Ovary (tissue), 9 donors: ENCODE measurements around the gene HMCES. TPM values are rescaled to one million over a fixed set of nuclear protein-coding genes. Genes with fewer than 3 reads are reported as not detected.

Source experiments
- DNase-seq, 5 donors: peaks; one replicate each; pipeline ENCODE4 v3.0.0-alpha.2; 2019 to 2020
- H3K27ac ChIP-seq, 2 donors: fragments of 200-600 bp; one replicate each; pipeline versions ENCODE4 v1.5.1 to v1.8.0; 2019 to 2022
- H3K27me3 ChIP-seq: fragments of 200-600 bp; one replicate; pipeline ENCODE4 v1.8.0; 2022
- H3K36me3 ChIP-seq: fragments of 200-600 bp; sonication (generic); one replicate; pipeline ENCODE4 v1.5.1; 2019
- H3K4me1 ChIP-seq: one replicate; pipeline ENCODE4 v1.8.1; 2013; ENCODE audit warnings: mild to moderate bottlenecking, moderate library complexity; ENCODE audit not compliant: insufficient read depth
- H3K4me3 ChIP-seq: fragments of 200-600 bp; sonication (generic); one replicate; pipeline ENCODE4 v1.5.1; 2017
- H3K9me3 ChIP-seq, 2 donors: fragments of 200-600 bp in 1 of 2; sonication (generic) in 1 of 2; one replicate each; pipeline versions ENCODE4 v1.5.1 to v1.8.1; 2013 to 2019; ENCODE audit warnings: mild to moderate bottlenecking in 1 of 2, moderate library complexity in 1 of 2
- EP300 ChIP-seq: sonication (generic); formaldehyde crosslinking; IDR thresholded peaks from one replicate; pipeline ENCODE4 v1.6.1; 2017; ENCODE audit warnings: antibody characterized with exemption
- POLR2A ChIP-seq: fragments of 450-650 bp; IDR thresholded peaks from one replicate; pipeline ENCODE4 v1.6.1; 2017; ENCODE audit warnings: antibody characterized with exemption, mild to moderate bottlenecking, moderate library complexity
- WGBS, 3 donors: extraction: QIAGEN DNeasy Blood & Tissue Kit in 1 of 3; methylation state at CpG; one replicate each; pipeline versions ENCODE4 v1.1.5 to v1.1.7; 2013 to 2017; 5-methylcytosine and 5-hydroxymethylcytosine counted together
- intact Hi-C, 4 donors: fragments of 100-400 bp; cut with DNase I; formaldehyde crosslinking; loops; one replicate each; pipeline versions ENCODE4 v1.11.0 to v1.15.1; 2022 to 2023
- polyA plus RNA-seq, 2 donors: library from polyadenylated mRNA; stranded (reverse); fragments of 200-250 nt in 1 of 2; fragments of 350-450 nt in 1 of 2; fragmentation: Illumina TruSeq in 1 of 2; extraction: RNeasy Lipid Tissue Mini Kit (QIAGEN cat#74804) in 1 of 2; gene quantifications; one replicate each; pipeline ENCODE4 v1.2.3, GENCODE V29; 2013 to 2014
- total RNA-seq, 7 donors: library from RNA; depleted of rRNA in 2 of 7; stranded (reverse); fragments of >200 nt in 2 of 7; fragmentation: NEBNext Ultra II Directional in 3 of 7; extraction: Animal tissue kit (Norgen Biotek cat#: 25700) in 3 of 7; gene quantifications; one replicate each; pipeline versions ENCODE4 v1.1.0 to v1.2.4, GENCODE V29; 2016 to 2023
- TF ChIP-seq, protein P1 (sequence below), 3 donors: fragments of 450-650 bp in 2 of 3; fragments of 200-600 bp in 1 of 3; IDR thresholded peaks; one replicate each; pipeline versions ENCODE4 v1.5.1 to v1.8.0; 2016 to 2022; ENCODE audit warnings: antibody characterized with exemption in 3 of 3, mild to moderate bottlenecking in 1 of 3
- donor health status: DM: no; HTN: no; CAD: no; lungs with moderate emphysema.
- donor health status: DM: no; HTN: no; CAD: no.
- donor health status: Bipolar disorder and iron deficiency.
- donor health status: DM: yes; HTN: yes; CAD: no.
- donor health status: DM: no; HTN: no; CAD: no.
- donor health status: DM: yes; HTN: yes; CAD: no.

Gene HMCES
- total and polyA plus RNA-seq, 9 donors, result 15.5 to 44.5 (median 35.2) TPM

DNA sequence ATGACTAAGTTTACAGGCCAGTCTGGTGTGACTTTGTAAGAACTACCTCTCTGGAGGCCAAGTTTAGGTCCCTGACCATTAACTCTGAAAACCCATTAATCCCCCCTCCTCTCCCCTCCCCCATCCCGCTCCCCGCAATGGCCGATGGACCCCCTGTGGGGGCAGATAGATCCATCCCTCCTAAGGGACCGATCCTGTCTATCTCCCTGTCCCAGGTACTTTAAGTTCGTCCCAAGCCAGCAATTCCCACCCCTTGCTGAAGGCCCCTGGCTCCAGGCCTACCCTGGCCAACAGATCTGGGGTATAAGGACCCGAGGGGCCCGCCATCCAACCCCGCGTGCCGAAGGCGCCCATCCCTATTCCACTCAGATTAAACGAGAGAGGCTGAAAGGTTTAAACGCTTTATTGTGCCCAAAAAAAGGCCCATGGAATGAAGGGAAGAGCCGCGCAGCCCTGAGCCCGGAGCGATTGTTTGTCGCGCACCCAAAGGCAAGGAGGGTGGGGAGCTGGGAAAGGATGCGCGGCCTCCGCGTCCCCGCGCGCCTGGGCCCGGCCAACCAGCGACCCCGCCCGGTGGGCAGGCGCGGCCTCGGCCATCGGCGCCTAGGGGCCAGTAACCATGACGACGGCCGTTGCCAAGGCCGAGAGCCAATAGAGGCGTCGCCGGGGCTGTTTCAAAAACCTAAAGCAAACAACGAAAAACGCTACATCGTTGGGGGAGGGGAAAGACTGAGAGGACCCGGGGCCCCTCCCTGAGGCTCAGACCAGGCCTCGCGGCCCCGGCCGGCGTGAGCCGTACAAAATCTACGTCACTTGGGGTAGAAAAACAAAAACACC lies 35.9 kb downstream of the HMCES start:
- 1% methylated on average over 50 to 53 of the region's 53 CpGs for WGBS, 3 donors
- Histone ChIP-seq H3K4me3 (peak overlapping the region; percentile 63), H3K27ac (peak overlapping the region; percentile 87 to 90), H3K9me3 (no peaks in the 10 kb centered on the region), H3K36me3 (no peaks in the 10 kb centered on the region), H3K27me3 (no peaks in the 10 kb centered on the region), H3K4me1 (peaks cover 8% of the 10 kb centered on the region)
- TF ChIP-seq, protein P1, sequence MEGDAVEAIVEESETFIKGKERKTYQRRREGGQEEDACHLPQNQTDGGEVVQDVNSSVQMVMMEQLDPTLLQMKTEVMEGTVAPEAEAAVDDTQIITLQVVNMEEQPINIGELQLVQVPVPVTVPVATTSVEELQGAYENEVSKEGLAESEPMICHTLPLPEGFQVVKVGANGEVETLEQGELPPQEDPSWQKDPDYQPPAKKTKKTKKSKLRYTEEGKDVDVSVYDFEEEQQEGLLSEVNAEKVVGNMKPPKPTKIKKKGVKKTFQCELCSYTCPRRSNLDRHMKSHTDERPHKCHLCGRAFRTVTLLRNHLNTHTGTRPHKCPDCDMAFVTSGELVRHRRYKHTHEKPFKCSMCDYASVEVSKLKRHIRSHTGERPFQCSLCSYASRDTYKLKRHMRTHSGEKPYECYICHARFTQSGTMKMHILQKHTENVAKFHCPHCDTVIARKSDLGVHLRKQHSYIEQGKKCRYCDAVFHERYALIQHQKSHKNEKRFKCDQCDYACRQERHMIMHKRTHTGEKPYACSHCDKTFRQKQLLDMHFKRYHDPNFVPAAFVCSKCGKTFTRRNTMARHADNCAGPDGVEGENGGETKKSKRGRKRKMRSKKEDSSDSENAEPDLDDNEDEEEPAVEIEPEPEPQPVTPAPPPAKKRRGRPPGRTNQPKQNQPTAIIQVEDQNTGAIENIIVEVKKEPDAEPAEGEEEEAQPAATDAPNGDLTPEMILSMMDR (IDR thresholded peaks at IDR 0.05), result peak in 1 of 3 donors; percentile 18
- no peak for TF ChIP-seq EP300
- TF ChIP-seq POLR2A, result peak; percentile 40
- peak; percentile 88 to 94 (median 92) for DNase-seq
- intact Hi-C loops, result loop anchor here in 3 of 4 donors (1.0 to 10.0 kb wide), 5 partner anchors 35 to 130 kb away; partner anchors contain the start of genes HMCES (in 2 of the 3), CNBP (in 1 of the 3) and MBD4 (in 1 of the 3)

DNA sequence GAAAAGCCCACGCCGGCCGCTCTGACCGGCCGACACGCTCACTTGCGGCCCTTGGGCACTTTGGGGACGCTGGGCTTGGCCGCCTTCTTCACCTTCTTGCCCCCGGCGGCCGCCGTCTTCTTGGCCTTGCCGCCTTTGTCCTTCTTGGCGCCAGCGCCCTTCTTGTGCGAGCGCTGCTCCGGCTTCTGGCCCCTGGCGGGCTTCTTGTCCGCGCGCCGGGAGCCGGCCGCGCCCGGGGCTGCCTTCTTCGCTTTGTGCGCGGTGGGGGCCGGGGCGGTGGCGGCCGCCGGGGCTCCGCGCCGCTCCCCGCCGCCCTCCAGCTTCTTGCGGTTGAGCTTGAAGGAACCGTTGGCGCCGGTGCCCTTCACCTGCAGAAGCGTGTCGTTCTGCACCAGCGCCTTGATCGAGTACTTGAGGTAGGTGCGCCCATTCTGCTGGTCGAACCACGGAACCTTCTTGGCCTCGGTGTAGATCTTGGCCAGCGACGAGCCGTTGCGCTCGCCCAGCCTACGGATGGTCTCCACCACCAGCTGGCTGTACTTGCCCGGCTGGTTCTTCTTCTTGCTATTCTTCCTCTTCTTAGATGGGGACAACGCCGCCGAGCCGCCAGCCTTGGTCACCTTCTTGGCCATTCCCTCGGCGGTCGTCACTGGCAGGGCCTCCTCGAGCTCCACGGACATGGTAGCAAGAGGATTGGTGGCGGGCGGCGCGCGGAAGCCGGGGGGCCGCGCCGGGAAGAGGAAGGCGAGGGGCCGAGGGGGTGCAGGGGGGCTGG lies 36.7 kb downstream of the HMCES start:
- no peaks in the 10 kb centered on the region for H3K9me3 ChIP-seq
- peak overlapping the region; percentile 63 for H3K4me3 ChIP-seq
- H3K36me3 ChIP-seq, result no peaks in the 10 kb centered on the region
- no peaks in the 10 kb centered on the region for H3K27me3 ChIP-seq
- TF ChIP-seq, protein P1 (IDR thresholded peaks at IDR 0.05), result no peak
- TF ChIP-seq POLR2A (no peak), EP300 (no peak)
- H3K4me1 ChIP-seq, result peaks cover 8% of the 10 kb centered on the region
- H3K27ac ChIP-seq, result peak overlapping the region; percentile 87 to 90
- 0 to 1% (median 1%) methylated on average over 74 to 80 of the region's 80 CpGs for WGBS, 3 donors
- DNase-seq, result peak in 4 of 5 donors; percentile 60 to 67 (median 64)
- intact Hi-C loops, result loop anchor here in 3 of 4 donors (1.0 to 10.0 kb wide), 5 partner anchors 36 to 131 kb away; partner anchors contain the start of genes HMCES (in 2 of the 3), CNBP (in 1 of the 3) and MBD4 (in 1 of the 3)

DNA sequence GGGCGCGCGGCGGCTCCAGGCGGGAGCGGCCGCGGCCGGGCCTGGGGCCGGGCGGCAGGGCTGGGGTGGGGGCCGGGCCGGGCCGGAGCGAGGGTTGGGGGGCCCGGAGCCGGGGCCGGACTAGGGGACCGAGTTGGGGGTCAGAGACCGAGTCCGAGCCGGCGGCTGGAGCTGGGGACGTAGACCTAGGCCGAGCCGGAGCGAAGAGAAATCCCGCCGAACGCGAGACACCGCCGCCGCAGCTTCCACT lies 37.3 kb downstream of the HMCES start:
- Histone ChIP-seq H3K4me3 (peak overlapping the region; percentile 63), H3K36me3 (no peaks in the 10 kb centered on the region), H3K4me1 (peaks cover 8% of the 10 kb centered on the region), H3K9me3 (no peaks in the 10 kb centered on the region), H3K27ac (peak overlapping the region; percentile 87 to 90), H3K27me3 (no peaks in the 10 kb centered on the region)
- no peak for DNase-seq
- TF ChIP-seq EP300 (no peak), POLR2A (no peak)
- TF ChIP-seq, protein P1 (IDR thresholded peaks at IDR 0.05), result no peak
- WGBS, 3 donors, result 0% methylated on average over 16 to 34 of the region's 34 CpGs
- intact Hi-C loops, result loop anchor here in 3 of 4 donors (1.0 to 10.0 kb wide), 5 partner anchors 37 to 131 kb away; partner anchors contain the start of genes HMCES (in 2 of the 3), CNBP (in 1 of the 3) and MBD4 (in 1 of the 3)

DNA sequence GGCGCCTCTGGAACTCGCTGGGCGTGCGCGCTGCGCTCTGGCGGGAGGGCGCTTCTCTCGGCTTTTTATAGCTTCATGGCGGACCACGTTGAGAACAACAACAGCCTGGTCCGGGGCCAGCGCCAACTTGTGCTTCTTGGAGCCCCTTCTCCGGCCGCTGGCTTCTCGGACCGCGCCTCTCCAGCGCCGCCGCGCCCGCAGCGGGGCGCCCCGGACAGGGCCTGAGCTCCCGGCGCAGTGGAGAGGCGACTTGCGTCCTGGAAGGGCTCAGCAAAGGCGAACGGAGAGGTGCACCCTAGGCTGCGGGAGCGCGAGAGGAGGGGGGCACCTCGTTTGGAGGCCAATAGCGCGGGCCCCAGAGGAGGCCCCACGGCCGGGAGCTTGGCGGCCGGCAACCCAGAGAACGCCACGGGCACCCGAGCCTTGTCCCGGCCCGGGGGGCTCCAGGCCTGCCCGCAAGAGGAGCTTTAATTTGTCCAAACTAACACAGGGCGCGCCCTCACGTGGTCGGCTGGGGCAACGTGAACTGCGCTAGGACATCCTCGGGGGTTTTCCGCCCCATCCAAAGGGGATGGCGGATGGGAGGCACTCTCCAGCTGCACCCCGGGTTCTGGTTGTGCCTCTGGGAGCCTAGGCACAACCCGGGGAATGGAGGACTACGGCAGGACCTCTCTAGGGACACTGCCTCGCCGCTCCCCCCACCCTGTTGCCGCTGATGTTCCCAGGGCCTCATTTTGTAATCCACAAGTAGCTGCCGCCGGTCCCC lies 37.8 kb downstream of the HMCES start:
- 0 to 1% (median 1%) methylated on average over 40 to 65 of the region's 65 CpGs for whole genome bisulfite sequencing, 3 donors
- Histone ChIP-seq H3K4me3 (peak overlapping the region; percentile 63), H3K4me1 (peaks cover 8% of the 10 kb centered on the region), H3K27ac (peak overlapping the region; percentile 87 to 90), H3K36me3 (no peaks in the 10 kb centered on the region), H3K27me3 (no peaks in the 10 kb centered on the region), H3K9me3 (no peaks in the 10 kb centered on the region)
- intact Hi-C loops, result loop anchor here in 2 of 4 donors (5.0 to 10.0 kb wide), 3 partner anchors 39 to 132 kb away; partner anchors contain the start of genes CNBP (in 1 of the 2), HMCES (in 1 of the 2) and MBD4 (in 1 of the 2)
- peak; percentile 99 for TF ChIP-seq POLR2A
- TF ChIP-seq, protein P1 (IDR thresholded peaks at IDR 0.05), result peak; percentile 40 to 52 (median 51)
- no peak for TF ChIP-seq EP300
- peak; percentile 85 to 94 (median 93) for DNase-seq
